NCI-H1930 (cell line): Measurements from ENCODE around the gene TSPAN4.

ENCODE experiments used
- DNase-seq, 2 experiments: peaks; one replicate each; lab custom pipeline; 2025; lab: John Stamatoyannopoulos, UW

TSPAN4 gene

GRCh38 chr11:824292-824880, 18.3 kb upstream of the TSPAN4 start:
- no peak for DNase-seq

DNA sequence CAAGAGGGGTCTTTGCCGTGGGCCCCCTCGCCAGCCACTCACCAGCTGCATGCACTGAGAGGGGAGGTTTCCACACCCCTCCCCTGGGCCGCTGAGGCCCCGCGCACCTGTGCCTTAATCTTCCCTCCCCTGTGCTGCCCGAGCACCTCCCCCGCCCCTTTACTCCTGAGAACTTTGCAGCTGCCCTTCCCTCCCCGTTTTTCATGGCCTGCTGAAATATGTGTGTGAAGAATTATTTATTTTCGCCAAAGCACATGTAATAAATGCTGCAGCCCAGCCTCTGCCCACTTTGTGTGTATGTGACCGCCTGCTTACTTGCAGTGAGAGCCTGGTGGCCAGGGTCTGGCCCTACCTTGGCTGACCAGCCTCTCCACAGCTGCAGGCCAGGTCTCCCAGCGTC, 17.7 kb upstream of the TSPAN4 start:
- DNase-seq = no peak

GRCh38 chr11:825366-826226, 17.1 kb upstream of the TSPAN4 start:
- DNase-seq = no peak

DNA sequence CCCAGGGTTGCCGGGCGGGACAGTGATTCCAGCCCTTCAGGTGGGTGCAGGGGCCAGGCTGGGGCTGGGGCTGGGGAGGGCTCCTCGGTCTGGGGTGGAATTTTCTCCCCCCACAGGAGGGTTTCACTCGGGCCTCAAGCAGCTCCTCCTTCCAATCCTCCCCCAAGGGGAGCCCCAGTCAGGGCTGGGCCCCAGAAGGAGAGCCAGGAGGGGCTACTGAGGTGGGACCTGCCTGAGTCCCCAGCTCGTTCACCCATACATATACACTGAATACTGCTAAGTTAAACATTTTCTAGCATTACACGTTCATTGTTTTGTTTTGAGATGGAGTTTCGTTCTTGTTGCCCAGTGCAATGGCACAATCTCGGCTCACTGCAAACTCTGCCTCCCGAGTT, 16.4 kb upstream of the TSPAN4 start:
- no peak for DNase-seq

GRCh38 chr11:826836-827145, 15.9 kb upstream of the TSPAN4 start:
- no peak for DNase-seq

- peak in 1 of 2 experiments; percentile 32 for DNase-seq
Observed at GRCh38 chr11:827146-827896, 15.3 kb upstream of the TSPAN4 start.

DNA sequence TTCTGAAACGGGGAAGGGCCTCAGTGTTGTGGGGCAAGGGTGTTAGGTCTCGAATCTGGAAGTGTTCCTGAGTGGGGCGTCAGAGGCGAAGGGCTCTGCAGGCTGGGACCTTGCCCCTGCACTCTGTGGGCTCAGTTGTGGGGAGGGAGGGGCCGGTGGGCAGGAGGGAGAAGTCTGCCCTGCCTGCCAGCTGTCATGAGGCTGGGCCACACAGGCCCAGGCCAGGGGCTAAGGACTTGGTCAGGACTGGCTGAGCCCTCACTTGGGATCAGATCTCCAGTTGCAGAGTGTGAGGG, 14.8 kb upstream of the TSPAN4 start, which contains the start of gene CRACR2B:
CRACR2B (plus strand) TSS at position 23 of the 296 bp plus-strand sequence. CDS start 689 bp downstream, outside the sequence.
- no peak for DNase-seq

DNA sequence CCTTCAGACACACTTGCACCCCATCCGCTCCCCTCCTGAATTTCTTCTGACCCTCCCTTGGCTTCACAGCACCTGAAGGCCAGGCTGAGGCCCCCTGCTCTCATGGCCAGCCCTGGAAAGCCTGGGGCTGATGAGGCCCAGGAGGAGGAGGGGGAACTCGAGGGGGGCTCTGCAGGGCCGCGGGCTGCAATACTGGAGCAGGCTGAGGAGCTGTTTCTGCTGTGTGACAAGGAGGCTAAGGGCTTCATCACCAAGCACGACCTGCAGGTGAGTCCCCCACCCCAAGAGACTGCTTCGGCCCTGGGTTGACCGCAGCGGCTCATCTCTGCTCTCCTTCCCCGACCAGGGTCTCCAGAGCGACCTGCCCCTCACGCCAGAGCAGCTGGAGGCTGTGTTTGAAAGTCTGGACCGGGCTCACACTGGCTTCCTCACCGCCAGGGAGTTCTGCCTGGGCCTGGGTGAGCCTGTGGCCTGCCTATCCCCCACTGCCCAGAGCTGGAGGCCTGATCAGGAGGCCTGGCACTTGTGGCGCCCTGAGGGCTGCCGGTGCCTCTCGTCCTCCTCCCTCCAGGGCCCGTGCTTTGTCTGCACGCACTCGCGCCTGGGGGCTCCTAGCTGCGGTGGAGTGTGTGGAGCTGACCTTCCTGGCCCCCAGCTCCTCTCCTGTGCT, 14.0 kb upstream of the TSPAN4 start:
- DNase-seq = no peak

- DNase-seq = no peak
Observed at GRCh38 chr11:829176-829846, 13.3 kb upstream of the TSPAN4 start.

DNA sequence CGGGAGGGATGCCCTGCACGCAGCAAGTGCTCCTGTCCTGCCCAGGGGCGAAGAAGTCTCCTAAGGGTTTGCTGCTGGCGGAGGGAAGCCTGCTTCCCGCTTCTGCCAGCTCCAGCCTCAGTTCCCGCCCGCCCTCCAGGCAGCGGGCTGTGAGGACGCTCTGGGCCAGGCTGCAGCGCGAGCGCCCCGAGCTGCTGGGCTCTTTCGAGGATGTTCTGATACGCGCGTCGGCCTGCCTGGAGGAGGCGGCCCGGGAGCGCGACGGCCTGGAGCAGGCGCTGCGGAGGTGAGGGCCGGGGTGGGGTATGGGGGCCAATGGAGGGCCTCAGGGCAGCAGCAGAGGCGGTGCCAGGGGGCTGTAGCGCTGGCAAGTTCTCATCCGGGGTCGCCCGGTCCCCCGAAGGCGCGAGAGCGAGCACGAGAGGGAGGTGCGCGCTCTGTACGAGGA, 12.8 kb upstream of the TSPAN4 start:
- no peak for DNase-seq

DNA sequence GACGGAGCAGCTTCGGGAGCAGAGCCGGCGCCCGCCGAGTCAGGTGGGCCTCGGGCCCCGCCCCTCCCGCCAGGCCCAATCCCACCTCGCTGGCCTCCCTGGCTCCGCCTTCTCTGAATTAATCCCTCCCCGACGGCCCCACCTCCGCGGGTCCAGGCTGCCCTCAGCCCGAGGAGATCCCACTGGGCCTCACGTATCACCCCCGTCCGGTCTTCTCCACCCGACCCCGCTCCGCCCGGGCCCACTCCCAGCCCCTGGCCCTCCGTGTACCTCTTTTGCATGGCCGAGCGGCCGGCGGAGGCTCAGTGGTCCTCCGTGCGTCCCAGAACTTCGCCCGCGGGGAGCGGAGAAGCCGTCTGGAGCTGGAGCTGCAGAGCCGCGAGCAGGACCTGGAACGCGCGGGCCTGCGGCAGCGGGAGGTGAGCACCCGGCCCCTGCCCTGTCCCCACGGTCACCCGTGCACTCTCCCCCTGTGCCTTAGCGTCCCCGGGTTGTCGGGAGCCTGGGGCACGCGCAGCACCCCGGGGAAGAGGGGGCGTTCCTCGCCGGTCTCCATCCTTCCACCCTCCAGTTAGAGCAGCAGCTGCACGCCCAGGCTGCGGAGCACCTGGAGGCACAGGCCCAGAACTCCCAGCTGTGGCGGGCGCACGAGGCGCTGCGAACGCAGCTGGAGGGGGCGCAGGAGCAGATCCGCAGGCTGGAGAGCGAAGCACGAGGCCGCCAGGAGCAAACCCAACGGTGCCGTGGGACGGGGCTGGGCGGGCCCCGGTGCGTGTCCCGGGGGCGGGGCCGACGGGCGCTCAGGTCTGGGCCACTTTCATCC, 12.1 kb upstream of the TSPAN4 start:
- no peak for DNase-seq

DNA sequence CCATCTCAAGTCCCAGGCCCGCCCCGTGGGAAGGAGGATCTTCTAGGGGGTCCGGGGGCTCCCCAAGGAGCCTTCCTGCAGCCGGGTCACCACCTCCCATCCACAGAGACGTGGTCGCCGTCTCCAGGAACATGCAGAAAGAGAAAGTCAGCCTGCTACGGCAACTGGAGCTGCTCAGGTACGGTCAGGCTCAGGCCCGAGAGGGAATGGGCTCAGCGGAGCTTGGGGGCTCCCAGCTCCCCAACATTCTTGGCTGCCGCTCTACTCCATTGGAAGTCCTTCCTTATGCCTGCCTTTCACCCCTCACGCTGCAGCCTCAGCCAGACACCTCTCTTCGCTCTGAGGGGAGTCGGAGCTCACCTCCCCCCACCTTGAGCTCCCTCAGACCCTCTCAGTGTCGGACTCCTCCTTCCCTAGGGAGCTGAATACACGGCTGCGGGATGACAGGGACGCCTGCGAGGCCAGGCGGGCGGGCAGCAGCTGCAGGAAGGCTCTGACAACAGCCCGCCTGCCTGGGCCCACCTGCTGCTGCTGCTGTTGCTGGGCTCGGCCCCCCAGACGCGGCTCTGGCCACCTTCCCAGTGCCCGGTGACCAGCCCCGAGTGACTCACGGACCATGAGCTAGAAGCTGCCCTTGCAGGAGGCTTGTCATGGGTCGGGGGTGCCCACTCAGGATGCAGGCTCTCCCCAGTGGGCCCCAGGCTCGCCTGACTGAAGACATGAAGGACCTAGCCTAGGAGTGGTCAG, 11.4 kb upstream of the TSPAN4 start:
- no peak for DNase-seq

DNA sequence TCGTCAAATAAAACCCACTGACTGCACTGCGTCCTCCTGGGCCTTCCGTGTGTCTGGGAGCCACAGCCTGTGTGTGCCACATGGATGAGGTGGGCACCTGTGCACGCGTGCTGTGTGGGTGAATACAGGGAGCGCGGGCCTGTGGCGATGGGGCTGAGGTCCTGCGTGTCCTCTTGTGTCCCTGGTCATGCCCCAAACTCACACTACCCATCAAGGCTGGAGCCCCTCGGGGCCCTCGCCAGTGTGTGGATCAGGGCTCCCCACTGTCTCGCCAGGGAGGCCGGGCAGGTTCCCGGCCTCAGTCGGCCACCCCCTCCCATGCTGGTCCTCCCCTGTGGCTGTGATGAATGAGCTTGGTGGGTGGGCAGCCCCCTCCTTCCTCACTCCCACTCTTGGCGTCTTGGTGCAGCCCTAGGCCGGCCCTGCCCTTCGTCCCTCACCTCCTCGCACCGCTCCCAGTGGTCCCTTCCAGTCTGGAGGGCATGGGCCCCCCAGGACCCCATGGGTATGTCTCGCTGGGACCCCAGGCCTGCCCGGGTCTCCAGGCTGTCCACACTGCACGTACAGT, 10.6 kb upstream of the TSPAN4 start:
- DNase-seq = no peak

- DNase-seq = peak; percentile 57 to 66
Observed at GRCh38 chr11:832529-833113, 10.0 kb upstream of the TSPAN4 start, which contains the start of gene CD151. Gene CD151 (plus strand): TSS chr11:832952. CDS start chr11:836070, 3,118 bp downstream.

DNA sequence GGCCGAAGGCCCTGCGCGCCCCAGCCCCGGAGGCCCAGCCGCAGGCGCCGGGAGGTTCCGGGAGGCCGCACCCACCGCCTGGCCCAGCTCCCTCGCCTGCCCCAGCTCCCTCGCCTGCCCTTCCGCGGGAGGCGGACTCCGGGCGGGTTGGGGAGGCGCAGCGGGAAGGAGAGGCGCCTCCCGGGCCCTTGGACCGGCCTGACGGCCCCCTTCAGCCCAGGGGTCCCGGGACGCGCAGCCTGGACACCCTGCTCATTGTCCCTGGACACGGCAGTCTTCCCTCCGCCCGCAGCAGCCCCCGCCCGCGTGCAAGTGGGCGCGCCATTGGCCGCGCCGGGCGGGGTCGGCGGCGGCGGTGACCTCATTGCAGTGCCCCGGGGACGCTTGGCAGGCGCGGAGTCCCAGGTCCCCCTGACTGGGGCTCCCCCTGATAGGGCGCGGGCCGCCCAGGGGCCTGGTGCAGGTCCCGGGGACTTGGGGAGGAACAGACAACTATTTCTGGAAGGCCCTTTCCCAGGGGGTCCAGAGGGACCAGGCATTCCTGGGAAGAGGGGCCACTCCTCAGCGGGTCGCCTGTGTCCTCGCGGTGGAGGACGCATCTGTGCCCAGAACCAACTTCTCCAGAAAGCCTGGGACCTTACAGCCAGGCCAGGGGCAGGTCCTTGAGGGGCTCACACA, 9.4 kb upstream of the TSPAN4 start:
- no peak for DNase-seq

- DNase-seq = no peak
Observed at GRCh38 chr11:833849-834311, 8.8 kb upstream of the TSPAN4 start.

- no peak for DNase-seq
Observed at GRCh38 chr11:834371-835316, 8.0 kb upstream of the TSPAN4 start.

GRCh38 chr11:836274-836673, 6.4 kb upstream of the TSPAN4 start:
- no peak for DNase-seq
